Smooth muscle cell (in vitro differentiated cells): ENCODE results near the gene CHFR. TPM values are rescaled to one million over a fixed set of nuclear protein-coding genes. Genes with fewer than 3 reads are reported as not detected.
"Not testable (repeated sequence)": the region's sequence is repeated elsewhere in the genome, so short reads cannot be mapped to it uniquely, and the experiment has no call there.

Source experiments
- DNase-seq: peaks from one replicate; lab custom pipeline; 2025; ENCODE audit not compliant: unreplicated experiment; lab: John Stamatoyannopoulos, UW
- H2AFZ ChIP-seq: fragments of 200-600 bp; sonication (generic); 2 replicates; pipeline ENCODE4 v1.6.0; 2016; ENCODE audit warnings: antibody characterized with exemption, low read depth, mild to moderate bottlenecking
- H3F3A ChIP-seq: fragments of 200-600 bp; sonication (generic); 2 replicates; pipeline ENCODE4 v1.6.0; 2017; ENCODE audit warnings: antibody characterized with exemption, low read depth
- H3K27ac ChIP-seq: fragments of 200-600 bp; sonication (generic); 2 replicates; pipeline ENCODE4 v1.5.1; 2016; ENCODE audit warnings: low read depth, mild to moderate bottlenecking
- H3K27me3 ChIP-seq: fragments of 200-600 bp; sonication (generic); 2 replicates; pipeline ENCODE4 v1.6.1; 2016; ENCODE audit warnings: low read depth, mild to moderate bottlenecking
- H3K36me3 ChIP-seq: fragments of 200-600 bp; sonication (generic); 2 replicates; pipeline ENCODE4 v1.5.1; 2016; ENCODE audit warnings: low read depth
- H3K4me1 ChIP-seq: fragments of 200-600 bp; sonication (generic); 2 replicates; pipeline ENCODE4 v1.5.1; 2016; ENCODE audit warnings: low read depth
- H3K4me2 ChIP-seq: fragments of 200-600 bp; sonication (generic); 2 replicates; pipeline ENCODE4 v1.6.0; 2016; ENCODE audit warnings: mild to moderate bottlenecking
- H3K4me3 ChIP-seq: fragments of 200-600 bp; sonication (generic); 2 replicates; pipeline ENCODE4 v1.5.1; 2016; ENCODE audit warnings: mild to moderate bottlenecking
- H3K79me2 ChIP-seq: fragments of 200-600 bp; sonication (generic); 2 replicates; pipeline ENCODE4 v1.6.0; 2016; ENCODE audit warnings: low read depth, mild to moderate bottlenecking
- H3K9ac ChIP-seq: fragments of 200-600 bp; sonication (generic); 2 replicates; pipeline ENCODE4 v1.6.0; 2016; ENCODE audit warnings: low read depth
- H3K9me3 ChIP-seq: fragments of 200-600 bp; sonication (generic); replicated peaks from 2 replicates; pipeline ENCODE4 v1.5.1; 2016; ENCODE audit warnings: low read depth
- H4K20me1 ChIP-seq: fragments of 200-600 bp; sonication (generic); 2 replicates; pipeline ENCODE4 v1.6.0; 2016; ENCODE audit warnings: low read depth
- WGBS: methylation state at CpG from one replicate; pipeline ENCODE4 v1.1.7; 2016; ENCODE audit warnings: low lambda C conversion rate; 5-methylcytosine and 5-hydroxymethylcytosine counted together
- polyA plus RNA-seq: library from polyadenylated mRNA; unstranded; fragments of >200 nt; fragmentation: Nextera tagmentation; extraction: Ambion mirVana; gene quantifications from 2 replicates; pipeline ENCODE4 v1.2.1, GENCODE V29; 2016
- total RNA-seq: library from RNA; depleted of rRNA; stranded (reverse); fragments of >200 nt; gene quantifications from 2 replicates; pipeline ENCODE4 v1.2.3, GENCODE V29; 2014
- TF ChIP-seq, protein P1 (sequence below): fragments of 200-600 bp; sonication (generic); IDR thresholded peaks from 2 replicates; pipeline ENCODE4 v1.5.1; 2017; ENCODE audit warnings: borderline replicate concordance, mild to moderate bottlenecking, antibody characterized with exemption; ENCODE audit not compliant: insufficient read depth, poor library complexity, severe bottlenecking

Gene CHFR
- total and polyA plus RNA-seq, 2 experiments from 2014 or later = 24.0 to 26.2 TPM

DNA sequence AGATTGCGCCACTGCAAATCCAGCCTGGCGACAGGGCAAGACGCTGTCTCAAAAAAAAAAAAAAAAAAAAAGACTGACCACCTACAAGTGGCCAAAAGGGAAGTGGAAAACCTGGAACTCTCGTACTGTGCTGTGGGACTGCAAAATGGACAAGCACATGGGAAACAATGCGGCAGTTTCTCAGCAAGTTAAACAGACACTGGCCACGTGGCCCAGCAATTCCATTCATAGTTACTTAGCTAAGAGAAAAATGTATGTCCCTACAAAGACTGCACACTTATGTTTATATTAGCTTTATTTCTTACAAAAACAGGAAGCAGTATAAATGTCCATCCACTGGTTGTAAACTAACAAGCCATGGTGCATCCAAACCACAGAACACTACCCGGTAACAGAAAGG is 5.6 kb downstream of the CHFR start:
- no peak overlapping the region for H2AFZ ChIP-seq
- TF ChIP-seq, protein P1, sequence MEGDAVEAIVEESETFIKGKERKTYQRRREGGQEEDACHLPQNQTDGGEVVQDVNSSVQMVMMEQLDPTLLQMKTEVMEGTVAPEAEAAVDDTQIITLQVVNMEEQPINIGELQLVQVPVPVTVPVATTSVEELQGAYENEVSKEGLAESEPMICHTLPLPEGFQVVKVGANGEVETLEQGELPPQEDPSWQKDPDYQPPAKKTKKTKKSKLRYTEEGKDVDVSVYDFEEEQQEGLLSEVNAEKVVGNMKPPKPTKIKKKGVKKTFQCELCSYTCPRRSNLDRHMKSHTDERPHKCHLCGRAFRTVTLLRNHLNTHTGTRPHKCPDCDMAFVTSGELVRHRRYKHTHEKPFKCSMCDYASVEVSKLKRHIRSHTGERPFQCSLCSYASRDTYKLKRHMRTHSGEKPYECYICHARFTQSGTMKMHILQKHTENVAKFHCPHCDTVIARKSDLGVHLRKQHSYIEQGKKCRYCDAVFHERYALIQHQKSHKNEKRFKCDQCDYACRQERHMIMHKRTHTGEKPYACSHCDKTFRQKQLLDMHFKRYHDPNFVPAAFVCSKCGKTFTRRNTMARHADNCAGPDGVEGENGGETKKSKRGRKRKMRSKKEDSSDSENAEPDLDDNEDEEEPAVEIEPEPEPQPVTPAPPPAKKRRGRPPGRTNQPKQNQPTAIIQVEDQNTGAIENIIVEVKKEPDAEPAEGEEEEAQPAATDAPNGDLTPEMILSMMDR = no peak
- peaks cover 6% of the 10 kb centered on the region for H3K36me3 ChIP-seq
- peaks cover 33% of the 10 kb centered on the region for H4K20me1 ChIP-seq
- peaks cover 4% of the 10 kb centered on the region for H3K4me1 ChIP-seq
- no peak overlapping the region for H3K27ac ChIP-seq
- no peak overlapping the region for H3K4me3 ChIP-seq
- H3K4me2 ChIP-seq = no peak overlapping the region
- no peaks in the 10 kb centered on the region for H3K27me3 ChIP-seq
- peaks cover 85% of the 10 kb centered on the region for H3K79me2 ChIP-seq
- DNase-seq = no peak
- no peaks in the 10 kb centered on the region for H3K9me3 ChIP-seq
- H3F3A ChIP-seq = no peaks in the 10 kb centered on the region
- WGBS = 85% methylated on average over 7 of the region's 7 CpGs
- no peak overlapping the region for H3K9ac ChIP-seq

GRCh38 chr12:132874620-132875019 is 12.8 kb downstream of the CHFR start:
- not testable (repeated sequence) for H2AFZ ChIP-seq, H3K27ac ChIP-seq, DNase-seq, H3K9me3 ChIP-seq, H3K4me1 ChIP-seq, H3K4me2 ChIP-seq, H3K27me3 ChIP-seq, H3K9ac ChIP-seq, H3K4me3 ChIP-seq, H3F3A ChIP-seq
- 93% methylated on average over 19 of the region's 21 CpGs for WGBS
- Histone ChIP-seq H3K79me2 (peaks cover 29% of the 10 kb centered on the region), H4K20me1 (peaks cover 13% of the 10 kb centered on the region), H3K36me3 (peaks cover 17% of the 10 kb centered on the region)

DNA sequence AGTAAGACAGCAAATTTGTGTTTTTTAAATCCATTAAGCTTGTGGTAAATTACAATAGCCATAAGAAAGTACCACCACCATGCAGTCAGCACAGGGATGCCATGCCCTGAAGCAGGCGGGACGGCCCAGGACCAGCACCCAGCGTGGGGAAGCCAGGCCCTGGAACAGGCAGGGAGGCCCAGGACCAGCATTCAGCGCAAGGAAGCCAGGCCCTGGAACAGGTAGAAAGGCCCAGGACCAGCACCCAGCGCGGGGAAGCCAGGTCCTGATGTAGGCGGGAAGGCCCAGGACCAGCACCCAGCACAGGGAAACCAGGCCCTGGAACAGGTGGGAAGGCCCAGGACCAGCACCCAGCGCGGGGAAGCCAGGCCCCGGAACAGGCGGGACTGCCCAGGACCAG is 13.2 kb downstream of the CHFR start:
- Histone ChIP-seq H3K9me3 (no peaks in the 10 kb centered on the region), H3K4me1 (no peaks in the 10 kb centered on the region), H3K4me3 (no peak overlapping the region), H3K36me3 (peaks cover 17% of the 10 kb centered on the region), H4K20me1 (peaks cover 8% of the 10 kb centered on the region), H3K4me2 (no peak overlapping the region), H3F3A (no peaks in the 10 kb centered on the region), H3K27ac (no peak overlapping the region), H3K27me3 (no peaks in the 10 kb centered on the region), H2AFZ (no peak overlapping the region), H3K9ac (no peak overlapping the region), H3K79me2 (peaks cover 25% of the 10 kb centered on the region)
- WGBS = 98% methylated on average over 11 of the region's 11 CpGs
- no peak for DNase-seq
- TF ChIP-seq, protein P1 = no peak

DNA sequence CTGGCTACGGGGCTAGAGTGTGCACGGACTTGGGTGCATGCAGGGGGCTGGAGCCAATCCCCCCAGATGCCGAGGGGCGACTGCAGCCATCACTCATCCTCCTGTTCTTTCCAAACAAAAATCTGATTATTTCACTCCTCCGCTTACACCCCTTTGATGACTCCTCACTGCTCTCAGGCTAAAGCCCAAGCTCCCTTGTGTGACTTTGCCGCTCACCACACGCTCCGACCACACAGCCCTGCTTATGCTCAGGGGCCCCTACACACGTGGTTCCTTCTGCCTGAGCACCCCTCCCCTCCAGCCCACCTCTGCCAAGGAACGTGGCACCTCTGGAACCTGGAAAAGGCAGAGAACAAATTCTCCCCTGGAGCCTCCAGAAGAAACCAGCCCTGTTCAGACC is 13.7 kb downstream of the CHFR start:
- H3F3A ChIP-seq = no peaks in the 10 kb centered on the region
- H3K4me1 ChIP-seq = no peaks in the 10 kb centered on the region
- H2AFZ ChIP-seq = no peak overlapping the region
- no peaks in the 10 kb centered on the region for H3K9me3 ChIP-seq
- H3K27me3 ChIP-seq = no peaks in the 10 kb centered on the region
- TF ChIP-seq, protein P1 = no peak
- DNase-seq = no peak
- no peak overlapping the region for H3K27ac ChIP-seq
- H3K36me3 ChIP-seq = peaks cover 17% of the 10 kb centered on the region
- no peak overlapping the region for H3K4me2 ChIP-seq
- peaks cover 4% of the 10 kb centered on the region for H4K20me1 ChIP-seq
- H3K9ac ChIP-seq = no peak overlapping the region
- peaks cover 20% of the 10 kb centered on the region for H3K79me2 ChIP-seq
- 95% methylated on average over 10 of the region's 10 CpGs for WGBS
- H3K4me3 ChIP-seq = no peak overlapping the region
